GM12864 (cell line): ENCODE measurements around the gene PDE6G.
A peak's percentile ranks its signal among the peaks of the same experiment; 100 is the strongest.
"Not testable (repeated sequence)": the region's sequence is repeated elsewhere in the genome, so short reads cannot be mapped to it uniquely, and the experiment has no call there.

Experiments used
- DNase-seq: peaks from one replicate; pipeline ENCODE4 v3.0.0-alpha.2; 2011; ENCODE audit warnings: low read depth
- H3K4me3 ChIP-seq: 2 replicates; pipeline ENCODE4 v1.5.1; 2011; ENCODE audit warnings: mild to moderate bottlenecking, low read depth, low read length, control low read depth
- TF ChIP-seq, protein P1 (sequence below): IDR thresholded peaks from 2 replicates; pipeline ENCODE4 v1.5.1; 2011; ENCODE audit warnings: low read depth, mild to moderate bottlenecking, moderate library complexity, low read length, control low read depth, inconsistent platforms; ENCODE audit errors: missing control alignments

The PDE6G gene

DNA sequence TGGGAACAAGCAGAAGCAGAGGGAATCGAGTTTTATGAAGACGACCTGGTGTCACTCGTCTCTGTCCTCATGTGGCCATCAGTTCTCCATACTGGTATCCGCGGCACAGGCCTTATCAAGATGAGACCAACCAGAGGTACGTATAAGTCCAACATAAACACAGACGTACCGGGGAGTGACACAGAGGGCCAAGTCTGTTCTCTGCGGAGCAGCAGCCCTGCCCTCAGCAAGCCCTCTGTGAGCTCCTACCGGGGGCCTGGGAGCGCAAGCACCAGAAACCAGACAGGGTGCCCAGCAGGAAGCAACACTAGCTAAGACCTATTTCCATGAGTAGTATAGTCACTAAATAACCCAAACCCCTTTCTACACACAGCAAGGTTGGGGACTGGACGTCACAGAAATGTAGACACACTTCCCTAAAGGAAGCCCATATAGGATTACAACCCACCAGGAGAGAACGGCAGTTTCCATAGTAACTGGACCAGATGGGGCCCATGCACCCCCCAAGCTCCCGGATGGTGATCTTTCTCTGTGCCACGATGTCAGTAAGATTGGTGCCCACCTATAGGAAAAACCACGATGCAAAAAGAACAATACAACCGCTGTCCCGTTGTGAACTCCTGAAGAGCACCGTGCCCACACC, 26.3 kb upstream of the PDE6G start:
- no peak for DNase-seq
- TF ChIP-seq, protein P1, sequence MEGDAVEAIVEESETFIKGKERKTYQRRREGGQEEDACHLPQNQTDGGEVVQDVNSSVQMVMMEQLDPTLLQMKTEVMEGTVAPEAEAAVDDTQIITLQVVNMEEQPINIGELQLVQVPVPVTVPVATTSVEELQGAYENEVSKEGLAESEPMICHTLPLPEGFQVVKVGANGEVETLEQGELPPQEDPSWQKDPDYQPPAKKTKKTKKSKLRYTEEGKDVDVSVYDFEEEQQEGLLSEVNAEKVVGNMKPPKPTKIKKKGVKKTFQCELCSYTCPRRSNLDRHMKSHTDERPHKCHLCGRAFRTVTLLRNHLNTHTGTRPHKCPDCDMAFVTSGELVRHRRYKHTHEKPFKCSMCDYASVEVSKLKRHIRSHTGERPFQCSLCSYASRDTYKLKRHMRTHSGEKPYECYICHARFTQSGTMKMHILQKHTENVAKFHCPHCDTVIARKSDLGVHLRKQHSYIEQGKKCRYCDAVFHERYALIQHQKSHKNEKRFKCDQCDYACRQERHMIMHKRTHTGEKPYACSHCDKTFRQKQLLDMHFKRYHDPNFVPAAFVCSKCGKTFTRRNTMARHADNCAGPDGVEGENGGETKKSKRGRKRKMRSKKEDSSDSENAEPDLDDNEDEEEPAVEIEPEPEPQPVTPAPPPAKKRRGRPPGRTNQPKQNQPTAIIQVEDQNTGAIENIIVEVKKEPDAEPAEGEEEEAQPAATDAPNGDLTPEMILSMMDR: no peak
- H3K4me3 ChIP-seq: peak overlapping the region; percentile 66

DNA sequence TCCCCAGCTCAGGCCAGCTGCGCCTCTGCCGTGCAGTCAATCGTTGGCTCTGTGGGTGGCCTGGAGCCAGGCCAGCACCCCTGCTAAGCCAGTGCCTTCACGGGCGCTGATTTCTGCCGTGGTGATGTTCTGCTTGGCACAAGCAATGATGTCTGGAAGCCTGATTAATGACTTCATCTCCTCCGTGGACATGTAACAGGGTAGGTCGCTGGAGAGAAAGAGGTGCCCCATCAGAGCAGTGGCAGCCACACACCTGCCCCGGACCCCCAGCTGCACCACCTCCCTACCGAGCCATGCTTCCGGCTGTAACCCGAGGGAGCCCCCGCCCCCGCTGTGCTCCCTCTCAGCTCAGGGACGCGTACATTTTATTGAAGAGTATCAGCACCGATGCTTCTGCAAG, 25.3 kb upstream of the PDE6G start:
- no peak overlapping the region for H3K4me3 ChIP-seq
- TF ChIP-seq, protein P1: no peak
- no peak for DNase-seq

DNA sequence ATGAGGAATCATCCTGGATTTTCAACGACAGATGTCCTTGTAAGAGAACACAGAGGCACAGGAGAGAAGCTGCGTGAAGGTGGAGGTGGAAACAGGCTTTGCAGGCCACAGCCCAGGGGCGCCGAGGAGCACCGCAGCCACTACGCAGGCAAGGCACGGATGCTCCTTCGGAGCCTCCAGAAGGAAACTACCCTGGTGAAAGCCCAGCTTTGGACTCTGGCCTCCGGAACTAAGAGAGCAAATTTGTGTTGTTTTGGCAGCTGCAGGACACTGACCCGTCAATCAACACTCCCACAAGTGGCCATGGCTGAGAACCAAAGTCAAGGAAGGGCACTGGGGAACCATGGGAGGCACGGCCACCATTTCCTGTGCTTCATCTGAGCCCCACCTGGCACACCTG, 23.8 kb upstream of the PDE6G start:
- H3K4me3 ChIP-seq: no peak overlapping the region
- no peak for DNase-seq
- TF ChIP-seq, protein P1: no peak

DNA sequence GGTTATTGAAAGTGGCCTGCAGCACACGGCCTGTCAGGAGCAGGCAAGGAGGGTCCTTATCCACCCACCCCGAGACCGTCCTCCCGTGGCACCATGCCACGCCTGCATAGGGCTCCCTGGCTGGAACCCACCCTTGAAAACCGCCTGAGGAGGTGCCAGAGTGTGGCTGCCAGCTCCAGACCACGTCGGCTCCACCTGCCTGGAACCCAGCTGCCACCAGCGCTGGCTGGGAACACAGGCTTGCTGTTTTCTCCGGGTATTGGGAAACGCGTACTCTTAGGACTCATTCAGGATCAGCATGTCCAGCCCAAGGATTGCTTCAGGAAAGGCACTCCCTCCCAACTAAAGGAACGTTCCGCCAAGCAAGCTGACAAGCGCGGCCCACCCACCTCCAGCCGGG, 20.6 kb upstream of the PDE6G start:
- TF ChIP-seq, protein P1: no peak
- no peak overlapping the region for H3K4me3 ChIP-seq
- DNase-seq: no peak

DNA sequence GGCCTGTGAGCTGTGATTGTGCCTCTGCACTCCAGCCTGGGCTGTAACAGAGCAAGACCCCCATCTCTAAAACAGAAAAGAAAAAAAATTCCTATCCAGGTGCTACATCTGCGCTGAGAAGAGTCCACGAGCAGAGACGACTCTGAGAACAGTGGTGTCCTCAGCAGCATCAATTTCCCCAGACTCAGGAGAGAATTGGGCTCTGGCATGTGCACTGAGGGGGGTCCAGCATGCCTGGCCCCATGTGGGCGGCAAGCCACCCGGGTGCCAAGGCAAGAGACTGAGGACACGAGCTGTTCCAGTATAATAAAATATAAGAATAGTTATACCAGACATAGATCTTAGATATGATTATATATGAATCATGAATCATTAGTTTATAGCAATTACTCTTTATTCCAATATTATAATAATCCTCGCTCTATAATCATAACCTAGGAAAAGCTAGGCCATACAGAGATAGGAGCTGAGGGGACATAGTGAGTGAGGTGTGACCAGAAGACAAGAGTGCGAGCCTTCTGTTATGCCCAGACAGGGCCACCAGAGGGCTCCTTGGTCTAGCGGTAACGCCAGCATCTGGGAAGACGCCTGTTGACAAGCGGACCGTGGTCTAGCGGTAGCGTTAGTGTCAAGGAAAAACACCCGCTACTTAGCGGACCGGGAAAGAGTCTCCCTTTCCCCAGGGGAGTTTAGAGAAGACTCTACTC, 19.3 kb upstream of the PDE6G start:
- not testable (repeated sequence) for H3K4me3 ChIP-seq, DNase-seq
- TF ChIP-seq, protein P1: peak; percentile 64

DNA sequence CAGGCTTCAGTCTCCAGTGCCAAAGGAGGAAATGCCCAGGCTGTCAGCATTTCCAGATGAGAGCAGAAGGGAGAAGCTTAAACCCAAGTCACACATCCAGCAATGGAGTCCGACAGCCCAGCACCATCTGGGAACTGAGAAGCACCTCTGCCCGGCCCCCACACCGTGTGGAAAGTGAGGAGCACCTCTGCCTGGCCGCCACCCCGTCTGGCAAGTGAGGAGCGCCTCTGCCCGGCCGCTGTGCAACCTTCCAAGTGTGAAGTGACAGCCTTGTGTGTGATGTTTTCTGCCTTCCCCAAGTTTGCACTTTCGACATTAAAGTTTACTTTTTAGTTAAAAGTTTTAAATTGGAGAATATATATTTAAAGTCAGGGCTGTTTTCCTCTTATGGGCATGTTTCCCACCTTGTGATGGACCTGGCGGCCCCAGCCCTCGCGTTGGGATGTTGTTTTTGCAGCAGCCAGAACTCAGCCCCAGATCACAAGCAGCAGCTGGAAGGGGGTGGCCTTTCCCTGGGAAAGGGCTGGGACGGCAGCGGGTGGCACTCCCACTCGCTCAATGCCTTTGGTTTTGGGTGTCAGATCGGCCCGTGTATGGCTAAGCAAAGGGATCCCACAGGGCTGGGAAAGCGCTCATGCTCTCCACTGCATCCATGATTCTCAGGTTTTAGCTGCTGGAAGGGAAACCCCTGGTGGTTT, 17.4 kb upstream of the PDE6G start:
- no peak overlapping the region for H3K4me3 ChIP-seq
- no peak for DNase-seq
- TF ChIP-seq, protein P1: no peak

DNA sequence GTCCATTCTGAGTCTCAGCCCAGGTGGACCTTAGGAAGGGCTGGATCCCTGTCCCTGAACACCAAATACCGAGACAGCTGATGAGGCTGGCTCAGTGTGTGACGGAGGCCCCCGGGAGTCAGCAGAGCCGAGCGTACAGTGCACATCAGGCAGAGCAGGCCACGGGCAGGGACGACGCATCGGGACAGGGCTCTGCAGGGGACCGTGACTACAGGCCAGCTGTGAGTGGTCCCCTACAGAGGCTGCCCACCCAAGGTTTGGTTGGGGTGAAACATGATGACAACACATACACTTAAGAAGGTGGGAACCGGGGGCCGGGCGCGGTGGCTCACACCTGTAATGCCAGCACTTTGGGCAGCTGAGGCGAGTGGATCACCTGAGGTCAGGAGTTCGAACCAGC, 16.6 kb upstream of the PDE6G start:
- H3K4me3 ChIP-seq: no peak overlapping the region
- no peak for DNase-seq
- TF ChIP-seq, protein P1: no peak
